NB4 (cell line): ENCODE measurements around the gene SELENOM.

Source experiments
- DNase-seq: peaks from one replicate; pipeline ENCODE4 v3.0.0; 2010; ENCODE audit warnings: low read depth
- H3K4me3 ChIP-seq: one replicate; pipeline ENCODE4 v1.5.1; 2011; ENCODE audit warnings: mild to moderate bottlenecking, low read depth, low read length, moderate library complexity
- MYC ChIP-seq: IDR thresholded peaks from 2 replicates; pipeline ENCODE4 v1.6.1; 2011; ENCODE audit warnings: low read depth, low read length
- POLR2A ChIP-seq: IDR thresholded peaks from 2 replicates; pipeline ENCODE4 v1.6.1; 2011; ENCODE audit warnings: mild to moderate bottlenecking; ENCODE audit not compliant: insufficient read length; ENCODE audit errors: extremely low read depth
- TF ChIP-seq, protein P1 (sequence below): IDR thresholded peaks from 2 replicates; pipeline ENCODE4 v1.6.1; 2011; ENCODE audit warnings: low read depth, low read length
- TF ChIP-seq, protein P2 (sequence below): IDR thresholded peaks from one replicate; pipeline ENCODE4 v1.5.1; 2012; ENCODE audit warnings: low read depth, low read length

SELENOM gene

DNA sequence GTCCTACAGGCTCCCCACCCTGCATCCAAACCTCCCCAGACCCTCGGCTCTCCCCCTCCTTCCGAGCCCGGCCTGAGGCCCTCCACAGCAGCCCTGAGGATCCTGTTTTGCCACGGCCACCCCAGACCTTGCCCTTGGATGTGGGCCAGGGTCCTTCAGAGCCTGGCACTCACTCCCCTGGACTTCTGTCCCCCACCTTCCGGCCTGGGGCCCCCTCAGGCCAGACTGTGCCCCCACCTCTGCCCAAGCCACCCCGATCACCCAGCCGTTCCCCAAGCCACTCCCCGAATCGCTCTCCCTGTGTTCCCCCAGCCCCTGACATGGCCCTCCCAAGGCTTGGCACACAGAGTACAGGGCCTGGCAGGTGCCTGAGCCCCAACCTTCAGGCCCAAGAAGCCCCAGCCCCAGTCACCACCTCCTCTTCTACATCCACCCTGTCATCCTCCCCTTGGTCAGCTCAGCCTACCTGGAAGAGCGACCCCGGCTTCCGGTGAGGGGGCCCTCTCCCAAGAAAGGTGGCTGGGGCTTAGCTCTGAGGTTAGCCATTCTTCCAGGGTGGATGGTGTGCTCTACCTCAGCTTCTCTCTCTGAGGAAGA is 18.3 kb upstream of the SELENOM start:
- H3K4me3 ChIP-seq, result no peak overlapping the region
- no peak for DNase-seq
- TF ChIP-seq MYC (no peak), POLR2A (no peak)
- TF ChIP-seq, protein P1, sequence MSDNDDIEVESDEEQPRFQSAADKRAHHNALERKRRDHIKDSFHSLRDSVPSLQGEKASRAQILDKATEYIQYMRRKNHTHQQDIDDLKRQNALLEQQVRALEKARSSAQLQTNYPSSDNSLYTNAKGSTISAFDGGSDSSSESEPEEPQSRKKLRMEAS, result no peak
- TF ChIP-seq, protein P2, sequence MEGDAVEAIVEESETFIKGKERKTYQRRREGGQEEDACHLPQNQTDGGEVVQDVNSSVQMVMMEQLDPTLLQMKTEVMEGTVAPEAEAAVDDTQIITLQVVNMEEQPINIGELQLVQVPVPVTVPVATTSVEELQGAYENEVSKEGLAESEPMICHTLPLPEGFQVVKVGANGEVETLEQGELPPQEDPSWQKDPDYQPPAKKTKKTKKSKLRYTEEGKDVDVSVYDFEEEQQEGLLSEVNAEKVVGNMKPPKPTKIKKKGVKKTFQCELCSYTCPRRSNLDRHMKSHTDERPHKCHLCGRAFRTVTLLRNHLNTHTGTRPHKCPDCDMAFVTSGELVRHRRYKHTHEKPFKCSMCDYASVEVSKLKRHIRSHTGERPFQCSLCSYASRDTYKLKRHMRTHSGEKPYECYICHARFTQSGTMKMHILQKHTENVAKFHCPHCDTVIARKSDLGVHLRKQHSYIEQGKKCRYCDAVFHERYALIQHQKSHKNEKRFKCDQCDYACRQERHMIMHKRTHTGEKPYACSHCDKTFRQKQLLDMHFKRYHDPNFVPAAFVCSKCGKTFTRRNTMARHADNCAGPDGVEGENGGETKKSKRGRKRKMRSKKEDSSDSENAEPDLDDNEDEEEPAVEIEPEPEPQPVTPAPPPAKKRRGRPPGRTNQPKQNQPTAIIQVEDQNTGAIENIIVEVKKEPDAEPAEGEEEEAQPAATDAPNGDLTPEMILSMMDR, result no peak

DNA sequence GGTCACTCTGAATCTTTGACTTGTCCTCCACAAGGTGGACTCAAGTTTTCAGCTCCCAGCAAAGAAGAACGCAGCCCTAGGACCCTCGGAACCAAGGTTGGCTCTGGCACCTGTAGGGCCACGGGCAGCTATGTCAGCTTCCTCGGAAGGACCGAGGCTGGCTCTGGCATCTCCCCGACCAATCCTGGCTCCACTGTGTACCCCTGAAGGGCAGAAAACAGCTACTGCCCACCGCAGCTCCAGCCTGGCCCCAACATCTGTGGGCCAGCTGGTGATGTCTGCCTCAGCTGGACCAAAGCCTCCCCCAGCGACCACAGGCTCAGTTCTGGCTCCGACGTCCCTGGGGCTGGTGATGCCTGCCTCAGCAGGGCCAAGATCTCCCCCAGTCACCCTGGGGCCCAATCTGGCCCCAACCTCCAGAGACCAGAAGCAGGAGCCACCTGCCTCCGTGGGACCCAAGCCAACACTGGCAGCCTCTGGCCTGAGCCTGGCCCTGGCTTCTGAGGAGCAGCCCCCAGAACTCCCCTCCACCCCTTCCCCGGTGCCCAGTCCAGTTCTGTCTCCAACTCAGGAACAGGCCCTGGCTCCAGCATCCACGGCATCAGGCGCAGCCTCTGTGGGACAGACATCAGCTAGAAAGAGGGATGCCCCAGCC is 17.6 kb upstream of the SELENOM start:
- DNase-seq, result no peak
- TF ChIP-seq, protein P2, result no peak
- no peak for TF ChIP-seq POLR2A
- TF ChIP-seq, protein P1, result no peak
- TF ChIP-seq MYC, result no peak
- H3K4me3 ChIP-seq, result no peak overlapping the region

GRCh38 chr22:31124290-31124689 is 16.9 kb upstream of the SELENOM start:
- no peak for DNase-seq
- no peak for TF ChIP-seq MYC
- TF ChIP-seq, protein P2, result no peak
- TF ChIP-seq, protein P1, result no peak
- TF ChIP-seq POLR2A, result no peak
- no peak overlapping the region for H3K4me3 ChIP-seq

DNA sequence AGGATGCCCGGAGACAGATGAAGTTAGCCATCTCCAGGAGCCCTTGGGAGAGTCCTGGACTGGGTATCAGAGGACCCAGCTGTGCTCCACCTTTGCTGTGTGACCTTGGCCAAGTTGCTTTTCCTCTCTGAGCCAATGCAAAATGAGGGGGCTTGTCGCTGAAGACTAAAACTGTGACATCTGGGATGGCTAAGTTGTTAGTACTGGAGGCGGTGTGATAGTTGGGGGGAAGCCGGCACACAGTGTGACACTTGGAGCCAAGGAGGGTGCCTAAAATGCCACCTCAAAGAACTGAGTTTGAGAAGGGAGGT is 15.9 kb upstream of the SELENOM start:
- no peak overlapping the region for H3K4me3 ChIP-seq
- TF ChIP-seq POLR2A, result no peak
- TF ChIP-seq, protein P2, result no peak
- TF ChIP-seq, protein P1, result no peak
- no peak for TF ChIP-seq MYC
- DNase-seq, result no peak

DNA sequence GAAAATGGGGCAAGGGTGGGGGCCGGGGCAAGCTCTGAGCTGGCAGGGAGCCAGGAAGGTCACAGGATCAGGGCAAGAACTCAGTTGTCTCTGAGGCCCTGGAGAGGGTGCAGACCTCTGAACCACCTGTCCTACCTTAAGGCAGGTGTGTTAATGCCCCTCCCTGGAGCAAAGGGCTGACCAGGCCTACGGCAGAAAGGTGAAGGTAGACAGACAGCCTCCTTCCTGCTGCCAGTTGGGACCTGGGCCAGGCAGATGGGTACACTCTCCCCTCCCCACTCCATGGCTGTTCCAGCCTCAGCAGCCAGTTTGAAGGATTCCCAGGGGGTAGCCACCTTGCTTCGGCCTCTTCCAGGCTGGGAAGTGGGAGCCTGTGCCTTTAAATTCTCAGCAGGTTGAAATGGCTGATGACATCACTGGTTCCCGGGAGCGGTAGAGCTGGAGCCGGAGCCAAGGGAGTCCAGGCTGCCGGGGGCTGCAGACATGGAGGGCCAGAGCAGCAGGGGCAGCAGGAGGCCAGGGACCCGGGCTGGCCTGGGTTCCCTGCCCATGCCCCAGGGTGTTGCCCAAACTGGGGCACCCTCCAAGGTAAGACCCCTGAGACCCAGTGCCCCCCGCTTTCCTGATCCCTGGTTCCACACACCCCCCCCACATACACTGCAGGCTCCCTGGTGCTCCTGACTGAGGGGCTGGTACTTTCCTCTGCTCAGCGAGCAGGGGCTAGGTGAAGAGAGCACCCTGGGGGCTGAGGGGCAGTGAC is 15.3 kb upstream of the SELENOM start, which contains the start of gene INPP5J:
Gene INPP5J (plus strand): TSS at position 435 of the 760 bp plus-strand sequence. CDS start 49 bp downstream, at position 484.
- no peak within 1 kb of the TSS for H3K4me3 ChIP-seq
- DNase-seq, result no peak
- TF ChIP-seq, protein P1, result no peak
- TF ChIP-seq, protein P2, result no peak
- TF ChIP-seq MYC (no peak), POLR2A (no peak)
